GM19467 (cell line): Measurements from ENCODE around the gene WSCD2.

Source experiments
- ATAC-seq: cut with Tn5 transposase; IDR thresholded peaks from one replicate; pipeline ENCODE4 v1.9.1; 2021; ENCODE audit warnings: mild to moderate bottlenecking, moderate library complexity; ENCODE audit not compliant: unreplicated experiment

Gene WSCD2

DNA sequence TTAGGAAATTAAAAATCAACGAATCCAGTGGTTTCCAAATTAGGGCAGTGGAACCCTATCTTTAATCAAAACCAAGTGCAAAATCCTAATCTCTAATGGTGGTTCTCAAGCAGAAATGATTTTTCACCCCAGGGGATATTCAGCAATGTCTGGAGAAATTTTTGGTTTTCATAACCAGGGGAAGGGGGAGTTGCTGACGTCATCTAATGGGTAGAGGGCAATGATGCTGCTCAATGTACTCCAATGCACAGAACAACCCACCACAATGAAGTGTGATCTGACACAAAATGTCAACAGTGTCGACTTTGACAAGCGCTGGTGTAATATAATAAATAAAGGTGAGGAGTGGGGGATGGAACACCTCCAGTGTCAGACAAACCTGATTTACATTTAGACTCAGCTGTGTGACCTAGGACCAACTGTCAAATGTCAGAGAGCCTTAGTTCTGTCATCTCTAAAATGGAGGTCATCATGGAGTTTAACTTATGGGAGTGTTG lies 128.6 kb downstream of the WSCD2 start:
- ATAC-seq, result no peak

DNA sequence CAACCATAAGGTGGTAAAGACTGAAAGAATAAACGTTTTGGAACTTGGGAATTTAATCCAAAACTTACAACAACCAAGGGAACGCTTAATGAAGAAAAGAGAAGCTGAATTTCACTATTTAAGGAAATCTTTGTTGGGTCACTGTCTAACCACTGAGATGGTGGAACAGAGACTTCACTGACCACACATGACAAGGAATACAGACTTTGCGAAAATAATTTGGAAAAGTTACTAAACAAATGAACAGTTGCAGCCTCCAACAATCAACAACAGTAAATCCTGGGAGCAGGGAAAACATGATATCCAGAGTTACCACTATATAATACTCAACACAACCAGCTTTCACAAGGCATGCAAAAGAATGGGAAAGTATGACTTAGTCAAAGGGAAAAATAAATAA lies 131.0 kb downstream of the WSCD2 start:
- no peak for ATAC-seq

DNA sequence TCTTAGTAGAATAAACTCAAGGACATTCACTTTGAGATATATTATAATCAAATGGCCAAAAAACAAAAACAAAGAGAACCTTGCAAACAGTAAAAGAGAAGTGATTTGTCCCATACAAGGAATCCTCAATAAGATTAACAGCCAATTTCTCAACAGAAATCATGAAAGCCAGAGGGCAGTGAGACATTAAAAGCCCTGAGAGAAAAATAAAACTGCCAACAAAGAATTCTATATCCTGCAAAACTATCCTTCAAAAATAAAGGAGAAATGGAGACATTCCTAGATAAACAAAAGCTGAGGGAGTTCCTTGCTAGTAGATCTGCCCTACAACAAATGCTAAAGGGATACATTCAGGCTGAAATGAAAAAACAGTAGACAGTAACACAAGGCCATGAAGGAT lies 131.9 kb downstream of the WSCD2 start:
- ATAC-seq, result no peak

GRCh38 chr12:108265505-108265904 lies 136.4 kb downstream of the WSCD2 start:
- no peak for ATAC-seq

DNA sequence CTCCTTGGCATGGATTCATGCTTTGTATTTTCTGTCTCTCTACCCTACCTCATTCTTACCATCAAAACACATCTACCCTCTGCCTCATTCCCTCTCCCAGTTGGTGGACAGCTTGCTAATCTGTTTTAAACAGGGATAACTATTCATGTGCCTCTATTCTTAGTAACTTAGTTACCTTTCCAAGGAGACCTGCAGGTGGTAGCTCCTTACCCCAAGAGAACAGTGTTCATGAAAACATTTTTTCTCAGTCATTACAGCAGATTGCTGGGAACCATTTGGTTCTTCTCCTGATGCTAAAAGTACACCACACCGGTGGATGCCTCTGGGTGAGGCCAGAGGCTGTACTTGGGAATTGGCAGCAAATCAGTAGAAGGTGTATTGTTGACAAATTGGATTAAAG lies 137.0 kb downstream of the WSCD2 start:
- no peak for ATAC-seq

DNA sequence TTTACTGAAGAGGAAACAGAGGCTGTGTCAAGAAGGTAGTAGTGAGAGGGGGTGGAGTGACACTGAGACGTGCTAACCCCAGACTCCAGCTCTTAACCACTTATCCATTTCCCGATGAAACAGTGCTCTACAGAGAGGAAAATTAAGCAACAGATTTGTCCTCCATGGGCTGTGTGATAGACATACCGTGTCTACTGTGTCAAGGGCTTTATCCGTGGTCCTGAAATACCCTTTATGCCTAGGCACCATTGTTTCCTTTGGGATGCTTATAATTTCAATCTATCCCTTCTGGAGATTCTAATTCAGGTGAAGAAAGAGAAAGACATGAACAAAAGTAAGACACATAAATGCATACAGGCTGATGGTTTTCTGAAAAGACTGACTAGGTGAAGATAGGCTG lies 138.4 kb downstream of the WSCD2 start:
- ATAC-seq, result no peak

- ATAC-seq, result no peak
Measured at GRCh38 chr12:108268397-108268796, 139.3 kb downstream of the WSCD2 start.

- no peak for ATAC-seq
Measured at GRCh38 chr12:108269224-108269623, 140.1 kb downstream of the WSCD2 start.

DNA sequence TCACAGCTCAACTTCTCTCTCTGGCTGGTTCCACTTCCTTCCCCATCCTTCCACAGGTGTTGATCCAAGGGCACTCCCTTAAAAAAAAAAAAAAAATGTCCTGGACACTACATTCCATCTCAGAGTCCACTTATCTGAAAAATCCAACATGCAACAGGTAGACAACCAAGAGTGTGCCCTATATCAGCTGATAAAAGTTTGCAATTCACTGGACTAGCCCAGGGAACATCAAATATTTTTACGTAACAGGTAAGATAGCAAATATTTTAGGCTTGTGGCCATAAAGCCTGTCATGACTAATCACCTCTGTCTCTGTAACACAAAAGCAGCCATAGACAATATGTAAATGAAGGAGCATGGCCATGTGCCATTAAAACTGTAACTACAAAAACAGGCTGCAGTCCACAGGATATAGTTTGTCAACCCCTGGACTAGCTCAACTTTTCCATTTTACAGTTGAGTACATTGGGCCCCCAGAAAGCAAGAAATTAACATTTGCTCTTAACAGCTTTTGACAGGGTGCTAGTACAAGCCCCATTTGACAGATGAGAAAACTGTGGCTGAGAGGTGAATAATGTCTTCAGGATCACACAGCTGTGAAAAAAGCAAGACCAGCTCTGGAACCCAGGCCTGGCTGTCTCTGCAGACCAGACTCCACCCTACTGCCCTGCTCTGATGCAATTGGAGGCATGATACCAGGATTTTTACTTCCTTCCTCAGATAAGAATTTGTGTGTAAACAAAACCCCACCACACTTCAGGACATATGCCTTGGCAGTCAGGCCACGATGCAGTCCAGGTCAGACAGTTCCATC lies 141.2 kb downstream of the WSCD2 start:
- ATAC-seq, result no peak

- ATAC-seq, result no peak
Measured at GRCh38 chr12:108270849-108271143, 141.7 kb downstream of the WSCD2 start.

GRCh38 chr12:108271951-108272872 lies 143.1 kb downstream of the WSCD2 start:
- no peak for ATAC-seq

DNA sequence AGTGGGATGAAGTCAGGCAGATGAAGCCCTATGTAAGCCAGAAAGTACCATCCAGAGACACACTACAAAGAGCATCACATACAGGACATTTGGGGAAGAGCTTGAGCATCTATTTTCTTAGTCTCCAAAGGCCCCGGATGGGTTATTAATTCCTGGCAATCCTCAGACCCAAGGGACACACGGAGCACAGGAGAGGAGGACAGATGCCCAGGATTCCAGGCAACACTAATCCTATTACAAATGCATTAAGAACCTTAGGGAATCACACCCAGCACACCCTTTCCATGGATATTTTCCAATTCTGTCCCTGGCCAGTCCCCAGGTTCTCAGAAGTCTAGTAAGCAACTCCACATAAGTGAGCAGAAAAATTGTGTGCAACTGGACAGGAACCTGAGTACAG lies 144.1 kb downstream of the WSCD2 start:
- ATAC-seq, result no peak

DNA sequence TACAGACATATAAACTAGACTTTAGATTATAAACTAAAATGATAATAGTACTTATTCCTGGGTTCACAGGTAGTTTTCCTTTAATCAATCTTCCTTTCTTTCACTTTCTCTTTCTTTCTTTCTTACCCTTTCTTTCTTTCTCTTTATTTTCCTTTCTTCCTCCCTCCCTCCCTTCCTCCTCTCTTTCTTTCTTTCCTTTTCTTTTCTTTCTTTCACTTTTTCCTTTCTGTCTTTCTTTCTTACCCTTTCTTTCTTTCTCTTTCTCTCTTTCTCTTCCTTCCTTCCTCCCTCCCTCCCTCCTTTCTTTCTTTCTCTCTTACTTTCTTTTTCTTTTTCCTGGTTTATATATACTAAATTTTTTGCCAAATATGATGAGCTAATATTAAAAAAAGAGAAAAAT lies 148.5 kb downstream of the WSCD2 start:
- no peak for ATAC-seq

- no peak for ATAC-seq
Measured at GRCh38 chr12:108282160-108282559, 153.1 kb downstream of the WSCD2 start.

GRCh38 chr12:108282676-108283075 lies 153.6 kb downstream of the WSCD2 start:
- ATAC-seq, result no peak

DNA sequence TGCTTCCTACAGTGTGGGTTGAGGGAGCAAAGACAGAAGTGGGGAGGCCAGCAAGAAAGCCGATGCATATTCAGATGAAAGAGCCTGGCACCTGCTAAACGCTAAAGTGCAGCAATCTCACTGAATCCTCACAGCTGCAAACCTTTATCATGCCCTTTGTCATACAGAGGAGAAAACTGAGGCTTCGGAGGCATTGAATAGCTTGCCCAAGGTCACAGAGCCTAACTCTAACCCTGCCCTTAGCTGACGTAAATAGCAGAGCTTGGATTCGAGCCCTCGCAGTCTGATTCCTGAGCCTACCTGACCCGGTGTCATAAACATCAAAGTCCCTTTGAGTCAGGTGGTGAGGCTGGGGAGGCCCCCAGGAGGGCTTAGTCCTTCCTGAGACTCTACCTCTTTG lies 155.1 kb downstream of the WSCD2 start:
- ATAC-seq, result no peak

GRCh38 chr12:108285016-108285415 lies 155.9 kb downstream of the WSCD2 start:
- no peak for ATAC-seq

GRCh38 chr12:108287227-108287626 lies 158.1 kb downstream of the WSCD2 start:
- no peak for ATAC-seq

- ATAC-seq, result no peak
Measured at GRCh38 chr12:108289350-108290161, 160.5 kb downstream of the WSCD2 start.

DNA sequence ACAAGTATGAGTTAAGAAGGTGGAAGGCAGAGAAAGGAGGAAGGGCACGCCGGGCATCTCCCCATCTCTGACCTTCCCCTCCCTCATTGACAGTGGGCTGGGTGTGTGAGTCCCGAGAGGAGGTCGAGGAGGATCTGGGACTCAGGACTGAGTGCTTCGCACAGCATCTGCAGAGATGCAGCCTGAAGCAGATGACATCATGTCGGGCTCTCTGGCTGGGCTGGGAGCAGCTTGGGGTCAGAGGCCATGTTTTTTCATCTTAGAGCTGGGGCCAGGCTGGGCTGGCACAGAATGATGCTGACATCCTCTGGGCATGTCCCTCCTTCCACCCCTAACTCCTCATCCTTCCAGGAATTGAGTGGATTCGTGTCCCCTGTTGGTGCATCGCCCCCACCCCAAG lies 166.6 kb downstream of the WSCD2 start:
- no peak for ATAC-seq

DNA sequence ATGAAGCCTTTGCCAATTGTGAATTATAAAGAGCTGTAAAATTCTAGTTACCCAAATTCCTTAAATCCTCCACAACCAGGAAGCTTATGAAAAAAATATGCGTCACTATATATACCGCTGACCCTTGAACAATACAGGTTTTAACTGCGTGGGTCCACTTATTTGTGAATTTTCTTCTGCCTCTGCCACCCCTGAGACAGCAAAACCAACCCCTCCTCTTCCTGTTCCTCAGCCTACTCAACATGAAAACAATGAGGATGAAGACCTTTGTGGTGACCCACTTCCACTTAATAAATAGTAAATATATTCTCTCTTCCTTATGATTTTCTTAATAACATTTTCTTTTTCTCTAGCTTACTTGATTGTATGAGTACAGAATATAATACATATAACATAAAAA lies 167.9 kb downstream of the WSCD2 start:
- no peak for ATAC-seq
